H1 (cell line): ENCODE measurements around the gene RNGTT. TPM values are rescaled to one million over a fixed set of nuclear protein-coding genes. Genes with fewer than 3 reads are reported as not detected.

ENCODE experiments used
- CTCF ChIA-PET: fragments of 300-600 bp; sonication (Branson Sonifier 250); formaldehyde crosslinking; loops from one replicate; lab custom pipeline; 2021; ENCODE audit not compliant: partially characterized antibody; lab: Charles Lee
- POLR2A ChIA-PET: fragments of 300-600 bp; sonication (Branson Sonifier 250); formaldehyde crosslinking; loops from one replicate; lab custom pipeline; 2021; ENCODE audit warnings: inconsistent platforms; ENCODE audit not compliant: partially characterized antibody; lab: Charles Lee
- DNase-seq, 2 experiments: peaks; one replicate each; pipeline versions ENCODE4 v3.0.0 to v3.0.0-alpha.2; 2010 to 2022; ENCODE audit warnings: low spot score in 2 of 2, low read depth in 1 of 2, mixed read lengths in 1 of 2
- FAIRE-seq: peaks from 2 replicates; lab custom pipeline; 2011; peaks lifted over from hg19 to GRCh38; lab: Jason Lieb, UNC
- H2AFZ ChIP-seq: 2 replicates; pipeline ENCODE4 v1.8.1; 2012; ENCODE audit warnings: low read length, inconsistent platforms
- H2AK5ac ChIP-seq: 2 replicates; pipeline ENCODE4 v1.6.1; 2013; ENCODE audit warnings: low read depth, low read length
- H2BK120ac ChIP-seq: replicated peaks from 2 replicates; pipeline ENCODE3; 2013; ENCODE audit warnings: low read depth, low read length, inconsistent platforms
- H2BK12ac ChIP-seq: 2 replicates; pipeline ENCODE4 v1.6.1; 2013; ENCODE audit warnings: low read depth, low read length
- H2BK15ac ChIP-seq: 2 replicates; pipeline ENCODE4 v1.6.1; 2013; ENCODE audit warnings: low read length
- H2BK20ac ChIP-seq: 2 replicates; pipeline ENCODE4 v1.6.1; 2013; ENCODE audit warnings: low read length
- H2BK5ac ChIP-seq: 2 replicates; pipeline ENCODE4 v1.6.1; 2013; ENCODE audit warnings: low read depth, low read length
- H3K14ac ChIP-seq: 2 replicates; pipeline ENCODE4 v1.6.1; 2013; ENCODE audit warnings: inconsistent platforms; ENCODE audit not compliant: insufficient read length
- H3K18ac ChIP-seq: 2 replicates; pipeline ENCODE4 v1.6.1; 2013; ENCODE audit warnings: low read length; ENCODE audit errors: extremely low read depth
- H3K23ac ChIP-seq: 2 replicates; pipeline ENCODE4 v1.6.1; 2013; ENCODE audit warnings: inconsistent platforms; ENCODE audit not compliant: insufficient read length
- H3K23me2 ChIP-seq: 2 replicates; pipeline ENCODE4 v1.6.1; 2013; ENCODE audit warnings: low read depth, low read length
- H3K27ac ChIP-seq: 2 replicates; pipeline ENCODE4 v1.6.1; 2011; ENCODE audit warnings: low read depth, low read length, inconsistent platforms
- H3K27me3 ChIP-seq, 4 experiments: replicated peaks in 1 of 4; 1 replicate in 1 of 4; 2 replicates in 3 of 4; pipeline versions ENCODE4 v1.6.1 to v1.8.1; 2011 to 2013; ENCODE audit warnings: low read length in 3 of 4, mild to moderate bottlenecking in 3 of 4, inconsistent platforms in 2 of 4, mixed read lengths in 2 of 4, moderate library complexity in 1 of 4; ENCODE audit not compliant: control insufficient read depth in 3 of 4, insufficient read depth in 3 of 4; ENCODE audit errors: extremely low read depth in 1 of 4
- H3K36me3 ChIP-seq, 4 experiments: 2 replicates each; pipeline versions ENCODE4 v1.6.1 to v1.8.1; 2011 to 2013; ENCODE audit warnings: mild to moderate bottlenecking in 4 of 4, low read length in 3 of 4, moderate library complexity in 2 of 4, control low read depth in 1 of 4, inconsistent platforms in 1 of 4; ENCODE audit not compliant: insufficient read depth in 4 of 4, control insufficient read depth in 2 of 4
- H3K4ac ChIP-seq: replicated peaks from 2 replicates; pipeline ENCODE3; 2013; ENCODE audit warnings: low read length, low read depth, mixed read lengths, inconsistent platforms; ENCODE audit not compliant: insufficient read length
- H3K4me1 ChIP-seq, 4 experiments: replicated peaks in 1 of 4; 1 replicate in 1 of 4; 2 replicates in 3 of 4; pipeline versions ENCODE4 v1.6.1 to v1.8.1; 2011 to 2013; ENCODE audit warnings: low read length in 3 of 4, inconsistent platforms in 2 of 4, mixed read lengths in 1 of 4; ENCODE audit not compliant: insufficient read depth in 4 of 4, control insufficient read depth in 3 of 4
- H3K4me2 ChIP-seq, 2 experiments: 2 replicates each; pipeline versions ENCODE4 v1.6.1 to v1.8.1; 2011 to 2013; ENCODE audit warnings: low read depth in 2 of 2, low read length in 2 of 2, control low read depth in 1 of 2, inconsistent platforms in 1 of 2, mild to moderate bottlenecking in 1 of 2; ENCODE audit not compliant: insufficient read depth in 1 of 2
- H3K4me3 ChIP-seq, 4 experiments: fragments of 200-600, 300-600 bp in 1 of 4; sonication (generic), shearing (Covaris generic), sonication (Bioruptor Twin) in 1 of 4; 2 replicates each; pipeline versions ENCODE4 v1.5.1 to v1.8.1; 2011 to 2016; ENCODE audit warnings: low read length in 4 of 4, low read depth in 3 of 4, control low read depth in 2 of 4, inconsistent platforms in 2 of 4, mild to moderate bottlenecking in 2 of 4, mixed read lengths in 1 of 4, moderate library complexity in 1 of 4; ENCODE audit not compliant: insufficient read depth in 2 of 4; ENCODE audit errors: extremely low read depth in 1 of 4
- H3K56ac ChIP-seq: replicated peaks from 2 replicates; pipeline ENCODE3; 2013; ENCODE audit warnings: low read depth, mild to moderate bottlenecking, mixed read lengths, low read length, inconsistent platforms; ENCODE audit not compliant: insufficient read length
- H3K79me1 ChIP-seq: 2 replicates; pipeline ENCODE4 v1.6.1; 2013; ENCODE audit warnings: low read depth, low read length, control low read depth
- H3K79me2 ChIP-seq, 2 experiments: 2 replicates each; pipeline versions ENCODE4 v1.6.1 to v1.8.1; 2012 to 2013; ENCODE audit warnings: low read length in 2 of 2, mild to moderate bottlenecking in 2 of 2, inconsistent platforms in 1 of 2; ENCODE audit not compliant: insufficient read depth in 2 of 2, control insufficient read depth in 1 of 2
- H3K9ac ChIP-seq, 4 experiments: replicated peaks in 1 of 4; 1 replicate in 1 of 4; 2 replicates in 3 of 4; pipeline versions ENCODE4 v1.6.1 to v1.8.1; 2011 to 2013; ENCODE audit warnings: low read depth in 3 of 4, low read length in 3 of 4, control low read depth in 2 of 4, mild to moderate bottlenecking in 2 of 4, moderate library complexity in 2 of 4, inconsistent platforms in 1 of 4; ENCODE audit errors: extremely low read depth in 1 of 4
- H3K9me3 ChIP-seq, 2 experiments: 2 replicates each; pipeline versions ENCODE4 v1.6.1 to v1.8.1; 2012 to 2013; ENCODE audit warnings: mild to moderate bottlenecking in 2 of 2, moderate library complexity in 2 of 2, control low read depth in 1 of 2, inconsistent platforms in 1 of 2, low read depth in 1 of 2, low read length in 1 of 2, mixed read lengths in 1 of 2; ENCODE audit not compliant: insufficient read depth in 2 of 2
- H4K20me1 ChIP-seq, 2 experiments: replicated peaks in 1 of 2; 2 replicates each; pipeline versions ENCODE3 to v1.8.1; 2011 to 2013; ENCODE audit warnings: inconsistent platforms in 2 of 2, low read length in 2 of 2, mild to moderate bottlenecking in 1 of 2; ENCODE audit not compliant: insufficient read depth in 2 of 2, control insufficient read depth in 1 of 2
- H4K5ac ChIP-seq: 2 replicates; pipeline ENCODE4 v1.6.1; 2013; ENCODE audit warnings: low read length, low read depth, mixed read lengths, inconsistent platforms; ENCODE audit not compliant: insufficient read length
- H4K8ac ChIP-seq: 2 replicates; pipeline ENCODE4 v1.8.0; 2013; ENCODE audit warnings: mild to moderate bottlenecking, moderate library complexity, low read length, inconsistent platforms; ENCODE audit not compliant: insufficient read depth; ENCODE audit errors: extremely low read depth
- H4K91ac ChIP-seq: replicated peaks from 2 replicates; pipeline ENCODE3; 2013; ENCODE audit warnings: low read length, mixed read lengths, inconsistent platforms; ENCODE audit not compliant: insufficient read length
- CEBPB ChIP-seq: IDR thresholded peaks from 2 replicates; pipeline ENCODE4 v1.6.1; 2012; ENCODE audit warnings: low read depth, low read length
- EGR1 ChIP-seq: IDR thresholded peaks from 2 replicates; pipeline ENCODE4 v1.6.1; 2011; ENCODE audit warnings: low read depth, low read length, borderline replicate concordance
- GABPA ChIP-seq: IDR thresholded peaks from 2 replicates; pipeline ENCODE4 v1.6.1; 2011; ENCODE audit warnings: mild to moderate bottlenecking, low read length, moderate library complexity, borderline replicate concordance; ENCODE audit not compliant: insufficient read depth
- JUN ChIP-seq: IDR thresholded peaks from 2 replicates; pipeline ENCODE4 v1.6.1; 2011; ENCODE audit warnings: low read depth, mild to moderate bottlenecking, improper control_type of control experiment, low read length
- POLR2A ChIP-seq, 2 experiments: IDR thresholded peaks; 1 replicate in 1 of 2; 2 replicates in 1 of 2; pipeline ENCODE4 v1.6.1; 2011; ENCODE audit warnings: low read depth in 2 of 2, low read length in 2 of 2, mild to moderate bottlenecking in 2 of 2; ENCODE audit errors: control extremely low read depth in 1 of 2
- RAD21 ChIP-seq, 2 experiments: IDR thresholded peaks in 1 of 2; conservative IDR thresholded peaks in 1 of 2; 2 replicates each; pipeline ENCODE4 v1.6.1; 2011; ENCODE audit warnings: low read depth in 2 of 2, low read length in 2 of 2, improper control_type of control experiment in 1 of 2, inconsistent platforms in 1 of 2, mild to moderate bottlenecking in 1 of 2, moderate library complexity in 1 of 2
- RNF2 ChIP-seq: fragments of 200-900, 300-1000 bp; sonication (generic); IDR thresholded peaks from 2 replicates; pipeline ENCODE4 v1.7.1; 2016; ENCODE audit warnings: borderline replicate concordance, low read depth, mild to moderate bottlenecking, antibody characterized with exemption, low read length; ENCODE audit not compliant: poor library complexity, severe bottlenecking; ENCODE audit errors: missing control alignments
- SP2 ChIP-seq: IDR thresholded peaks from 2 replicates; pipeline ENCODE4 v1.6.1; 2012; ENCODE audit warnings: mild to moderate bottlenecking, low read length, inconsistent platforms
- polyA plus RNA-seq, 7 experiments: library from polyadenylated mRNA; depleted of rRNA in 3 of 7; stranded (reverse) in 5 of 7; unstranded in 2 of 7; fragments of >200 nt in 5 of 7; fragments of 200-250 nt in 2 of 7; gene quantifications; 1 replicate in 5 of 7; 2 replicates in 1 of 7; 4 replicates in 1 of 7; pipeline versions ENCODE4 v1.2.1 to v1.2.3, GENCODE V29; 2011 to 2013; ENCODE audit warnings: missing spikeins in 2 of 7, mixed read lengths in 2 of 7
- total RNA-seq: library from RNA; stranded (reverse); fragmentation: NEBNext Ultra II Directional; extraction: Animal tissue kit (Norgen Biotek cat#: 25700); gene quantifications from 2 replicates; pipeline ENCODE4 v1.2.1, GENCODE V29; 2021

RNGTT gene
- total and polyA plus RNA-seq, 2 of the 8 experiments (the other 6 are each of a cell fraction or from before 2014, with no cell fraction given): 3.6 to 21.2 TPM

DNA sequence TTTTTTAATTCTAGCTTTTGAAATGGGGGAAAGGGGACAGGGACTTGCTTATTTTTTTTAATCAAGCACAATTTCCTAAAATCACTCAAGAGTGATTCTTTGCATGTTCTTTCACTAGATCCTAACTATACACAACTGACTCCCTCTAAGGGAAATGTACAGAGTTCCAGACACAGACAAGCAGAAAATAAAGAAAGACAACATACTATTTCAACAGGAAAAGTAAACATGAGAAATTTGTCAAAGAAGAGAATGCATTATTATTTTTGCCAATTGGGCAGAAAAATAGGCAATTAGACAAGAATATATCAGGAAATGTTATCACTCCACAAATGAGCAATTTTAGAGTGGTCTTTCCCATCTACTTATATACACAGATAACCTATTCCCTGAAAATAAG lies 128.2 kb downstream of the RNGTT start:
- Histone ChIP-seq H3K14ac (no peak overlapping the region), H3K23me2 (no peaks in the 10 kb centered on the region), H3K9ac (no peak overlapping the region), H4K20me1 (no peaks in the 10 kb centered on the region), H4K8ac (no peak overlapping the region), H2BK12ac (no peak overlapping the region), H3K4me1 (no peaks in the 10 kb centered on the region), H4K91ac (no peak overlapping the region), H2BK15ac (no peak overlapping the region), H3K27me3 (no peaks in the 10 kb centered on the region), H3K79me2 (no peaks in the 10 kb centered on the region), H3K18ac (no peak overlapping the region), H3K4me2 (no peak overlapping the region), H3K9me3 (peaks cover 0 to 7% of the 10 kb centered on the region in 2 experiments; a peak in 1 of 4 replicates), H4K5ac (no peak overlapping the region), H3K23ac (no peak overlapping the region), H3K4ac (no peak overlapping the region), H2BK120ac (no peak overlapping the region), H2BK5ac (no peak overlapping the region), H3K56ac (no peak overlapping the region), H2AFZ (no peak overlapping the region), H3K4me3 (no peak overlapping the region), H3K27ac (no peak overlapping the region), H3K36me3 (no peaks in the 10 kb centered on the region; a peak in 1 of 8 replicates), H2BK20ac (no peak overlapping the region), H3K79me1 (no peaks in the 10 kb centered on the region), H2AK5ac (no peak overlapping the region)
- DNase-seq (no peak), FAIRE-seq (no peak)
- POLR2A ChIA-PET: no interaction called here
- CTCF ChIA-PET: no interaction called here
- TF ChIP-seq JUN (no peak), RAD21 (IDR thresholded peaks at IDR 0.05 in 1 of 2, conservative IDR thresholded peaks at IDR 0.05 in 1 of 2; ENCODE audit: low read depth in 2 of 2, low read length in 2 of 2) (no peak), CEBPB (no peak), EGR1 (no peak), SP2 (no peak), RNF2 (no peak), GABPA (no peak), POLR2A (IDR thresholded peaks at IDR 0.05; ENCODE audit: control extremely low read depth in 1 of 2, low read depth in 2 of 2, low read length in 2 of 2) (no peak)
